IMR-90 (cell line): ENCODE data around the gene ZDHHC8.

Source experiments
- BHLHE40 ChIP-seq: fragments of 150-350 bp; IDR thresholded peaks from 2 replicates; pipeline ENCODE4 v1.6.1; 2016; ENCODE audit warnings: mild to moderate bottlenecking, low read depth, low read length
- CEBPB ChIP-seq: IDR thresholded peaks from 2 replicates; pipeline ENCODE4 v1.6.1; 2012; ENCODE audit warnings: low read depth, low read length, improper control_type of control experiment
- CTCF ChIP-seq: conservative IDR thresholded peaks from 2 replicates; pipeline ENCODE4 v1.5.1; 2012; ENCODE audit warnings: mild to moderate bottlenecking, low read depth, low read length, improper control_type of control experiment
- ELK1 ChIP-seq: fragments of 150-350 bp; IDR thresholded peaks from 2 replicates; pipeline ENCODE4 v1.6.1; 2016; ENCODE audit warnings: low read depth, mild to moderate bottlenecking, low read length, moderate library complexity, borderline replicate concordance
- FOS ChIP-seq: fragments of 150-350 bp; IDR thresholded peaks from 2 replicates; pipeline ENCODE4 v1.6.1; 2016; ENCODE audit warnings: low read depth, low read length
- MAZ ChIP-seq: IDR thresholded peaks from 2 replicates; pipeline ENCODE4 v1.6.1; 2012; ENCODE audit warnings: low read depth, mild to moderate bottlenecking, low read length, improper control_type of control experiment, moderate library complexity, borderline replicate concordance
- MXI1 ChIP-seq: IDR thresholded peaks from 2 replicates; pipeline ENCODE4 v1.6.1; 2012; ENCODE audit warnings: low read depth, mild to moderate bottlenecking, low read length, moderate library complexity, borderline replicate concordance
- NFE2L2 ChIP-seq: fragments of 150-350 bp; IDR thresholded peaks from 2 replicates; pipeline ENCODE4 v1.6.1; 2016; ENCODE audit warnings: low read depth, mild to moderate bottlenecking, low read length
- POLR2A ChIP-seq: IDR thresholded peaks from 2 replicates; pipeline ENCODE4 v1.6.1; 2012; ENCODE audit warnings: mild to moderate bottlenecking, low read depth, low read length
- RAD21 ChIP-seq: IDR thresholded peaks from 2 replicates; pipeline ENCODE4 v1.6.1; 2012; ENCODE audit warnings: low read length, improper control_type of control experiment
- RCOR1 ChIP-seq: IDR thresholded peaks from 2 replicates; pipeline ENCODE4 v1.6.1; 2012; ENCODE audit warnings: mild to moderate bottlenecking, low read length, improper control_type of control experiment; ENCODE audit not compliant: insufficient replicate concordance
- RFX5 ChIP-seq: IDR thresholded peaks from 2 replicates; pipeline ENCODE4 v1.8.0; 2012; ENCODE audit warnings: low read depth, mild to moderate bottlenecking, low read length, moderate library complexity
- SMC3 ChIP-seq: fragments of 150-350 bp; IDR thresholded peaks from 2 replicates; pipeline ENCODE4 v1.6.1; 2016; ENCODE audit warnings: low read depth, mild to moderate bottlenecking, antibody characterized with exemption, low read length, moderate library complexity
- USF2 ChIP-seq: fragments of 150-350 bp; IDR thresholded peaks from 2 replicates; pipeline ENCODE4 v1.6.1; 2017; ENCODE audit warnings: mild to moderate bottlenecking, antibody characterized with exemption, low read length, low read depth

GRCh38 chr22:20160041-20160440 is 28.4 kb downstream of the ZDHHC8 start:
- no peak for TF ChIP-seq CTCF
- TF ChIP-seq POLR2A, result no peak
- no peak for TF ChIP-seq RFX5
- TF ChIP-seq SMC3, result no peak
- no peak for TF ChIP-seq ELK1
- TF ChIP-seq NFE2L2, result no peak
- TF ChIP-seq BHLHE40, result no peak
- no peak for TF ChIP-seq MXI1
- TF ChIP-seq RAD21, result no peak
- no peak for TF ChIP-seq CEBPB
- no peak for TF ChIP-seq MAZ
- no peak for TF ChIP-seq FOS
- TF ChIP-seq USF2, result no peak
- no peak for TF ChIP-seq RCOR1
